GM10266 (cell line): ENCODE data around the gene RHOXF2.
"Not testable (repeated sequence)": the region's sequence is repeated elsewhere in the genome, so short reads cannot be mapped to it uniquely, and the experiment has no call there.

Source experiments
- DNase-seq: peaks from one replicate; pipeline ENCODE4 v3.0.0; 2012; ENCODE audit errors: extremely low spot score
- TF ChIP-seq, protein P1 (sequence below): IDR thresholded peaks from 2 replicates; pipeline ENCODE4 v1.5.1; 2012; ENCODE audit warnings: mild to moderate bottlenecking, low read depth; ENCODE audit not compliant: control insufficient read depth, insufficient read depth; ENCODE audit errors: missing control alignments

The RHOXF2 gene, protein sequence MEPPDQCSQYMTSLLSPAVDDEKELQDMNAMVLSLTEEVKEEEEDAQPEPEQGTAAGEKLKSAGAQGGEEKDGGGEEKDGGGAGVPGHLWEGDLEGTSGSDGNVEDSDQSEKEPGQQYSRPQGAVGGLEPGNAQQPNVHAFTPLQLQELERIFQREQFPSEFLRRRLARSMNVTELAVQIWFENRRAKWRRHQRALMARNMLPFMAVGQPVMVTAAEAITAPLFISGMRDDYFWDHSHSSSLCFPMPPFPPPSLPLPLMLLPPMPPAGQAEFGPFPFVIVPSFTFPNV

DNA sequence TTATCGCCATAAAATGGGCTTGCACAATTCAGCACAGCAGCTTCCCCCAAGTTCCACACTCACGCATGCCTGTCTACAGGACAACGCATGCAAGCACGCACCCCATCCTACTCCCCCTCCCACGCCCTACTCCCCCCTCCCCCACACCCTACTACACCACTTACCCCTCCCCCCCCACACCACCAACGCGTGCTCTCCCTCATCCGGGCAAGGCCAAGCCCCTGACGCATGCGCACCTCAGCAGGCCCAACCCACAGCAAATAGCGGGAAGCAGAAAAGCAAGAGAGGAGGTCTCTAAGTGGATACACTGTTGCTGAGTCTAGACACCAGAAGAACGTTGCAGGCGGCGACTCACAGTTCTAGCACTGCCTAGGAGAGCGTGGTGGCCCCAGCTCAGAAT lies at the start of gene RHOXF2:
Gene RHOXF2 (plus strand): TSS at position 301 of the 400 bp plus-strand sequence. CDS start 138 bp downstream, outside the sequence.
- not testable (repeated sequence) for DNase-seq

DNA sequence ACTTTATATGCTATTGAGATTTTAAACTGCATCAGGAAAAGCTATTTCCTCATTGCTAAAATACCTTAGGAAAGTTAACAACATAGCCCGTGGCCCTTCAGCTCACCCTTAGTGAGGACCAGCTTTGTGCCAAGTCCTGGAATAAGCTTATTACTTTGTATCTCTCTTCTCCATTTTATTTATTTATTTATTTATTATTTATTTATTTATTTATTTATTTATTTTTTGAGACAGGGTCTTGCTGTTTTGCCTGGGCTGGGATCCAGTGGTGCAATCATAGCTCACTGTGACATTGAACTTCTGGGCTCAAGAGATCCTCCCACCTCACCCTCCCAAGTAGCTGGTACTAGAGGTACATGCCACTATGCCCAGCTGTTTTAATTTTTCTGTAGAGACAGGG lies 49.0 kb upstream of the RHOXF2 start:
- TF ChIP-seq, protein P1, sequence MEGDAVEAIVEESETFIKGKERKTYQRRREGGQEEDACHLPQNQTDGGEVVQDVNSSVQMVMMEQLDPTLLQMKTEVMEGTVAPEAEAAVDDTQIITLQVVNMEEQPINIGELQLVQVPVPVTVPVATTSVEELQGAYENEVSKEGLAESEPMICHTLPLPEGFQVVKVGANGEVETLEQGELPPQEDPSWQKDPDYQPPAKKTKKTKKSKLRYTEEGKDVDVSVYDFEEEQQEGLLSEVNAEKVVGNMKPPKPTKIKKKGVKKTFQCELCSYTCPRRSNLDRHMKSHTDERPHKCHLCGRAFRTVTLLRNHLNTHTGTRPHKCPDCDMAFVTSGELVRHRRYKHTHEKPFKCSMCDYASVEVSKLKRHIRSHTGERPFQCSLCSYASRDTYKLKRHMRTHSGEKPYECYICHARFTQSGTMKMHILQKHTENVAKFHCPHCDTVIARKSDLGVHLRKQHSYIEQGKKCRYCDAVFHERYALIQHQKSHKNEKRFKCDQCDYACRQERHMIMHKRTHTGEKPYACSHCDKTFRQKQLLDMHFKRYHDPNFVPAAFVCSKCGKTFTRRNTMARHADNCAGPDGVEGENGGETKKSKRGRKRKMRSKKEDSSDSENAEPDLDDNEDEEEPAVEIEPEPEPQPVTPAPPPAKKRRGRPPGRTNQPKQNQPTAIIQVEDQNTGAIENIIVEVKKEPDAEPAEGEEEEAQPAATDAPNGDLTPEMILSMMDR = no peak
- no peak for DNase-seq

DNA sequence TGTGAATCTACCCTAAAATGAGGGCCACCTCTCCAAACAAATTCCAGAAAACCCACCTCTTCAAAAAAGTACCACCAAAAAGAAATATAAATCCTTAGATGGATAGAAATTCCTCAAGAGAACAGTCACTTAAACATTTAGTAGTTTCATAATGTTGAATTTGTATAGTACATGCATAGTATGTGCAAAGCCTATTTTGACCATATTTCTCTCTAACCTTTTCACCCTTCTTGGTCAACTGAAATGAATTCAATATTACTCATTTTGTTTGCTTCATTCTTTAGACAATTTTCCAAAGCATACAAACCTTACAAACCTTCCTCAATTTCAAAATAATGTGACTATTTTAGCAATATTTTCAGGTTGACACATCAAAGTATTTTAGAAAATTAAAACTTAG lies 46.8 kb upstream of the RHOXF2 start:
- TF ChIP-seq, protein P1 = no peak
- no peak for DNase-seq

DNA sequence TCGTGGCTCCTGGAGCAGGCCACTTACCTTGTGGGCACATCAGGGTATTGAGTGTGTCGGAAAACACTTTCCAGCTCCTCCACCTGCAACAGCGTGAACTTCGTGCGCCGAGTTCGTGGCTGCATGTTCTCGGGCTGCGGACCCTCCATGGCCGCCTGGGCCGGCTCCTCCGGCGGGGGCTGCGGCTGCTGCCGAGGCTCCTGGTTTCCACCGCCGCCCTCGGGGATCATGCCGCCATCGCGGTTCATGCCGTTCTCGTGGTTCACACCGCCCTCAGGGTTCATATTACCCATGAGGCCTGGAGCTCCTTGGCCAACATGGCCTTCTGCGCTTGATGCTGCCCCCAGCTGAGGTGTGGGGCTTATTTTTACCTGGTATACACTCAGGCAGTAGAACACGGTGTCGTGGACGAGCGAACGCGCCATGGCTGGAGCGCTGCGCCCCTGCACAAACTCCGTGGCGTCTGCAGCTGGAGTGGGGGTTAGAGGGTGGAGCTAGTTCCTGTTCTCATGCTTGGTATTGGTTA lies 42.9 kb upstream of the RHOXF2 start, which contains the start of gene RHOXF1:
Gene RHOXF1 (minus strand): TSS at position 476 of the 526 bp plus-strand sequence. CDS start 51 bp downstream, at position 425.
- DNase-seq = no peak
- TF ChIP-seq, protein P1 = no peak

DNA sequence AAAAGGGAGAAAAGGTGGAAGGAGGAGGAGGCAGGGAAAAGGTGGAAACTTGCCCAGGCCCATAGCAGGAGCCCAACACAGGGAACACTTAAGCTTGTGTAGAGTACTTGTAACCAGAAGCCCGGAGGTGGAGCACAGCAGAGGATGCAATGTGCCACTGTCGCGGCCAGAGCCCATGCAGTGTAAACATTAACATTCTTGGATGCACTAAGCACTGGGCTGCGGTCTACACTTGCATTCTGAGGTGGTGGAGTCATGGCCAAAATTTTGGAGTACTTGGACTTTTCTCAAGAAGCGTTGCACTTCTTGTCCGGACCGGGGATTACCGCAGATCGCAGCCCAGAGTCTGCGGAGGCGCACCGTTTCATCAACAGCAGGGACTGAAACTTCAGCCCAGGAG lies 38.2 kb upstream of the RHOXF2 start:
- no peak for DNase-seq
- TF ChIP-seq, protein P1 = no peak

DNA sequence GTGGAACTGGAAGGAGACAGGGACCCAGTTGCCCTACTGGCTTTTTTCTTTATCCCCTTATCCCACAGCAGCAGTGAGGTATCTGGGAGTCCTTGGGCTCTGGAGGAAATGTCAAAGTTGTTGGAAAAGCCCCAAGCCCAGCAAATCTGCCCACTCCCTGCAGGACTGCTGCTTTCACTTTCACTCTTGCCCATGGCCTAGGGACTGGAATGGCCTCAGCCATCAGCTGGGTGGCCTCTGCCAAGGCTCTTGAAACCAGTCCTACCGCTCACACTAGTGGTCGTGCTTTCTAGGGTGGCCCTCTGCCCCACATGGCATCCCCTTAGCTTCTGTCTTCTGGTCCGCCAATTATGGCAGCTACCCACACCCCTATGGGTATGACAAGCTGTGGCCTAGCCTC lies 33.0 kb upstream of the RHOXF2 start:
- DNase-seq = no peak
- TF ChIP-seq, protein P1 = no peak

DNA sequence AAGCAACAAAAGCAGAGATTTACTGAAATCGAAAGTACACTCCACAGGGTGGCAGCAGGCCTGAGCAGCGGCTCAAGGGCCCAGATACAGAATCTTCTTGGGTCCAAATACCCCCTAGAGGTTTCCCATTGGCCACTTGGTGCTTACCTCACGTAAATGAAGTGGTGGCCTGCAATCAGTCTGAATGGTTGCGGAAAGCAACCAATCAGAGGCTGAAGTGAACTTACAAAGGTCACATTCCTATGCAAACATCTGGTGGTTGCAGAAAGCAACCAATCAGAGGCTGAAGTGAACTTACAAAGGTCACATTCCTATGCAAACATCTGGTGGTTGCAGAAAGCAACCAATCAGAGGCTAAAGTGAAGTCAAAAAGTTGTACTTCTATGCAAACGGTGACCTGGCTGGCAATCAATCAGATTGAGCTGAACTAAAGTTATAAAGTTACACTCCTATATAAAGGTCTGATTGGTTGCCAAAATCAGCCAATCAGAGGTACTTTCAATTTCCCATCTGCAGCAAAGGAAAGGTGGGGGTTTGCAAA lies 30.0 kb upstream of the RHOXF2 start:
- DNase-seq = not testable (repeated sequence)

DNA sequence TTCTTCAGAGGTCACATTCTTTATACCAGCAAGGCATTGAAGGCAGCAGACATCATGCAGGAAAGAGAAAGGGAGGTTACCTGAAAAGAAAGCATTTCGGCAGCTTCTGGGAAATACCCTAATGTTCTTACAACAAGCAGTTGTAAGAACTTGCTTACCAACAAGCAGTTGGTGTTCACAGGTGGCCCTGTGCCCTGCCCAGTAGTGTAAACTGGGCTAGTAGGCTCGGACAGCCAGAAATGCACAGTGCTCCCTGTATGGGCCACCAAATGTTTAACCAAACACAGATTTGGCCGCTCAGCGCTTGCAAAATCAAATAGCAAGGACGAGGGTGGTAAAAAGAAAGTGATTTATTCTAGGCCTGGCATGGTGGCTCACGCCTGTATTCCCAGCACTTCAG lies 22.3 kb upstream of the RHOXF2 start:
- DNase-seq = no peak
- TF ChIP-seq, protein P1 = no peak
